HuH-7.5 (cell line): ENCODE data around the gene SULT1A3.
"Not testable (repeated sequence)": the region's sequence is repeated elsewhere in the genome, so short reads cannot be mapped to it uniquely, and the experiment has no call there.

Source experiments
- DNase-seq: peaks from one replicate; pipeline ENCODE4 v3.0.0; 2011; ENCODE audit warnings: low spot score

The SULT1A3 gene

GRCh38 chr16:30199049-30199448 lies at the start of gene SULT1A3:
TSS of gene SULT1A3 (plus strand) at chr16:30199255. CDS start at chr16:30200729, 1,474 bp downstream.
- DNase-seq, result not testable (repeated sequence)

- DNase-seq, result no peak
These were observed 48.0 kb upstream of the SULT1A3 start for GRCh38 chr16:30151091-30151490.

- DNase-seq, result no peak
These were observed 46.5 kb upstream of the SULT1A3 start for GRCh38 chr16:30152517-30152916.

- DNase-seq, result no peak
These were observed 43.9 kb upstream of the SULT1A3 start for GRCh38 chr16:30155188-30155587.

- no peak for DNase-seq
These were observed 41.8 kb upstream of the SULT1A3 start for GRCh38 chr16:30157214-30157613.

- no peak for DNase-seq
These were observed 35.5 kb upstream of the SULT1A3 start for GRCh38 chr16:30163538-30163937.

GRCh38 chr16:30166202-30166902 lies 32.7 kb upstream of the SULT1A3 start:
- no peak for DNase-seq

- not testable (repeated sequence) for DNase-seq
These were observed 30.3 kb upstream of the SULT1A3 start for GRCh38 chr16:30168746-30169145.

- DNase-seq, result not testable (repeated sequence)
These were observed 29.6 kb upstream of the SULT1A3 start for GRCh38 chr16:30169416-30169815.

GRCh38 chr16:30170145-30170544 lies 28.9 kb upstream of the SULT1A3 start:
- DNase-seq, result not testable (repeated sequence)

- no peak for DNase-seq
These were observed 26.0 kb upstream of the SULT1A3 start for GRCh38 chr16:30173054-30173453.

- DNase-seq, result not testable (repeated sequence)
These were observed 22.2 kb upstream of the SULT1A3 start for GRCh38 chr16:30176876-30177275.

GRCh38 chr16:30179195-30179594 lies 19.9 kb upstream of the SULT1A3 start:
- DNase-seq, result no peak

GRCh38 chr16:30179931-30180330 lies 19.1 kb upstream of the SULT1A3 start:
- DNase-seq, result no peak

GRCh38 chr16:30180741-30181140 lies 18.3 kb upstream of the SULT1A3 start:
- DNase-seq, result no peak

GRCh38 chr16:30183233-30184095 lies 15.6 kb upstream of the SULT1A3 start, which contains the start of gene CORO1A:
TSS of gene CORO1A (plus strand) at chr16:30183602. CDS start at chr16:30185210, 1,608 bp downstream.
- peak; percentile 78 for DNase-seq

- DNase-seq, result no peak
These were observed 14.8 kb upstream of the SULT1A3 start for GRCh38 chr16:30184096-30184890.

GRCh38 chr16:30184891-30185682 lies 14.0 kb upstream of the SULT1A3 start:
- DNase-seq, result no peak

- DNase-seq, result no peak
These were observed 13.2 kb upstream of the SULT1A3 start for GRCh38 chr16:30185683-30186421.

- DNase-seq, result no peak
These were observed 12.6 kb upstream of the SULT1A3 start for GRCh38 chr16:30186444-30186781.
